Amniotic epithelial cell (primary cell): ENCODE measurements around the gene RNF222.

Source experiments
- DNase-seq: peaks from one replicate; pipeline ENCODE4 v3.0.0-alpha.2; 2010; ENCODE audit warnings: low read depth

Gene RNF222

GRCh38 chr17:8397636-8398035 lies at the start of gene RNF222:
RNF222 (minus strand) TSS chr17:8397827; CDS start chr17:8393461, 4,366 bp downstream.
- DNase-seq: no peak

- DNase-seq: no peak
These were observed 47.9 kb upstream of the RNF222 start for GRCh38 chr17:8445536-8445935.

GRCh38 chr17:8444494-8444893 lies 46.9 kb upstream of the RNF222 start:
- no peak for DNase-seq

GRCh38 chr17:8443756-8444155 lies 46.1 kb upstream of the RNF222 start:
- no peak for DNase-seq

GRCh38 chr17:8442310-8442709 lies 44.7 kb upstream of the RNF222 start:
- no peak for DNase-seq

- DNase-seq: no peak
These were observed 44.1 kb upstream of the RNF222 start for GRCh38 chr17:8441690-8442089.

- no peak for DNase-seq
These were observed 42.1 kb upstream of the RNF222 start for GRCh38 chr17:8439681-8440080.

- DNase-seq: no peak
These were observed 40.8 kb upstream of the RNF222 start for GRCh38 chr17:8438441-8438840.

GRCh38 chr17:8436844-8437171 lies 39.2 kb upstream of the RNF222 start:
- no peak for DNase-seq

GRCh38 chr17:8436169-8436843 lies 38.7 kb upstream of the RNF222 start:
- DNase-seq: peak; percentile 33

GRCh38 chr17:8435245-8436168 lies 37.9 kb upstream of the RNF222 start, which contains the start of gene NDEL1:
NDEL1 (plus strand) TSS chr17:8435884; CDS start chr17:8444272, 8,388 bp downstream.
- DNase-seq: peak; percentile 95

GRCh38 chr17:8430966-8431365 lies 33.3 kb upstream of the RNF222 start:
- DNase-seq: peak; percentile 66

GRCh38 chr17:8426802-8427201 lies 29.2 kb upstream of the RNF222 start:
- no peak for DNase-seq

GRCh38 chr17:8426094-8426720 lies 28.6 kb upstream of the RNF222 start:
- DNase-seq: no peak

- DNase-seq: no peak
These were observed 23.9 kb upstream of the RNF222 start for GRCh38 chr17:8421571-8421970.

- peak; percentile 86 for DNase-seq
These were observed 22.7 kb upstream of the RNF222 start for GRCh38 chr17:8420041-8420934.

GRCh38 chr17:8419305-8419704 lies 21.7 kb upstream of the RNF222 start:
- DNase-seq: no peak

GRCh38 chr17:8418471-8418870 lies 20.8 kb upstream of the RNF222 start:
- no peak for DNase-seq

- peak; percentile 18 for DNase-seq
These were observed 20.2 kb upstream of the RNF222 start for GRCh38 chr17:8417806-8418205.

- no peak for DNase-seq
These were observed 16.3 kb upstream of the RNF222 start for GRCh38 chr17:8413938-8414337.

GRCh38 chr17:8413328-8413727 lies 15.7 kb upstream of the RNF222 start:
- no peak for DNase-seq

GRCh38 chr17:8412089-8412488 lies 14.5 kb upstream of the RNF222 start:
- no peak for DNase-seq
